DLD1 (cell line): ENCODE results near the gene MYH7B.

Source experiments
- in situ Hi-C: cut with HindIII; loops from 2 replicates; pipeline ENCODE4 v1.10.0; 2017; ENCODE audit warnings: low sequenced_read_pairs

MYH7B gene

DNA sequence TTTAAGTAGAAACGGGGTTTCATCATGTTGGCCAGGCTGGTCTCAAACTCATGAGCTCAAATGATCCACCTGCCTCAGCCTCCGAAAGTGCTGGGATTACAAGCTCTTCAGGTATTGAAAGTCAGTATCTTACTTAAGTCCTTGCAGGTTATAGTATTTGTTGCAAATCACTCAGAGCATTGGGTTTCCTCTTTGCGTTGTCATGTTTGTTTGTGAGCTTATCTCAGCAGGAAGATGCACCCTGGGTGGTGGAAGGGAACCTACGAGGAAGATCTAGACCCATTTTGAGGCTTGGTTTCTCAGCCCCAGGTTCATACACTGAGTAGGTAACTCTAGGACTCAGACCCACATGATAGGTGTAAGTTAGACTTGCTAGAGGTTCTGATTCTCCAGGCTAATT lies 18.6 kb downstream of the MYH7B start:
- in situ Hi-C loops: no loop called here

DNA sequence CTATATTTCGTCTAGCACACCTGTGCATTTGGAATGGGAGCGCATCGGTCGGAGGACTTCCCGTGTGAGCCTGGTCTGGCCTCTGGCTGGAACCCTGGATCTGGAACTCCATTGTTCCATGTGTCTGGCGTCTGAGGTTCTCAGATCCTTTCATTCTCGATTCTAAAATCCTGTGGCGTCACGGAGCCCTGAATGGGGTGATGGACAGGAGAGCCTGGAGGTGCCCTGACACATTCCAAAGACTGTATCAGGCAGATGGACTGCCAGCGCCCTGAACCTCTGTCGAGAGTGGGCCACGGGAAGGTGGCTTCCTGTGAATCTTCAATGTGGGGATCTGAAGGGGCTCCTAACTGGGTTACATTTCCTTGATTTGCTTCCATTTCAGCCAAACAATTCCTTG lies 20.6 kb downstream of the MYH7B start:
- in situ Hi-C loops: no loop called here

DNA sequence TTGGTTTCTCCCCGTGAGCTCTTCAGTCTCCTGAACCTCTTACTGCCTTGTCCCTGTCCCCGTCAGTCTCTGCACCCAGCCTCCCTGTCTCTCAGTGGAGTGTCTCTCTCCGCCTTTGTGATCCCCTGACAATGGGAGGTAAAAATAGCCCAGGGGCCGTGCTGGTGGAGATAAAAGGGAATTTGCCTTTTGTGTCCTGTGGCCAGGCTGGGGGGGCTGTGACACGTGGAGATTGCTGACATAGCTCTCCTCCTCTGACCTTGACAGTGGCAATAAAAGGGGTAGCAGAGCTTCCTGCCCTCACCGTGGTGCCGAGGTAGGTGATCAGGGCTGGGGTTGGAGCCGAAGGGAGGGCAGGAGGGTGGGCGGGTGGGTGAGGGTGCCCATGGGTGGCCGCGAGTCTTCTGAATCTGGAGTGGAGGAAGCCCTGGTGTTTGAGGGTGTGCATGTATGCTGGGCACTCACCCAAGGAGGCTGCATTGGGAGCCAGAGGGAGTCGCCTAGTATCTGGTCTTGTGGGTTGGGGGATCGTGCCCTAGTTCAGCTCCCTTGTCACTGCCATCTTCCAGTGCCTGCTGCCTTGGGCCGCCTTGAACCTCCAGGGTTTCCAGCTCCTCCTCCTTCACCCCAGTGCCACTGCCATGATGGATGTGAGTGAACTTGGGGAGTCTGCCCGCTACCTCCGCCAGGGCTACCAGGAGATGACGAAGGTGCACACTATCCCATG lies 21.9 kb downstream of the MYH7B start:
- in situ Hi-C loops: no loop called here

DNA sequence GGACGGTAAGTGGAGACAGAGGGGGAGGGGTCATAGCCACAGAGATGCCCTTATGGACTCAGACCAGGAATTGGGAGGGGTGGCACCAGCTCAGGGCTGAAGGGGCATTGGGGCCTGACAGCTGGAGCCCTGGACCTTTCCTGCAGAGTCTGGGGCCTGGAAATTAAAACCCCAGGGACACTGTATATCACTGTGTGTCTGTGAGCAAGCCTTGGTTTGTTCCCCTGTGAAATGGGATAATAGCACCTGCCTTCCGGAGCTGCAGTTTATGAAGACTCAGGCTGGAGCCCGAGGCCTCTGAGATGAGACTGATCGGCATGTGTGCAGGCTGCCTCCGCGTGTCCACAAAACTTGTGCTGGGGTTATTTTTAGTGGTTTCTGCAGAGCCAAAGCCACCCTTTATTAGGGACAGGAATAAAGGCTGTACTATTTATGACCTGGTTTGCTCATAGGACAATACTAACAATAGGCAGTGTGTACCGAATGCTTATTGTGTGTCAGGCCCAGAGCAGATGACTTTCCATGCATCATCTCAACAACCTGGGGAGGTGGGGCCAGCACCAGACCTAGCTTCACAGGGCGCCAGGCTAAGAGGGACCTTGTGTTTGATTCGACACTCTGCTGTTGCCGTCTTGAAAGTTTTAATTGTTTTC lies 22.6 kb downstream of the MYH7B start:
- in situ Hi-C loops: no loop called here

DNA sequence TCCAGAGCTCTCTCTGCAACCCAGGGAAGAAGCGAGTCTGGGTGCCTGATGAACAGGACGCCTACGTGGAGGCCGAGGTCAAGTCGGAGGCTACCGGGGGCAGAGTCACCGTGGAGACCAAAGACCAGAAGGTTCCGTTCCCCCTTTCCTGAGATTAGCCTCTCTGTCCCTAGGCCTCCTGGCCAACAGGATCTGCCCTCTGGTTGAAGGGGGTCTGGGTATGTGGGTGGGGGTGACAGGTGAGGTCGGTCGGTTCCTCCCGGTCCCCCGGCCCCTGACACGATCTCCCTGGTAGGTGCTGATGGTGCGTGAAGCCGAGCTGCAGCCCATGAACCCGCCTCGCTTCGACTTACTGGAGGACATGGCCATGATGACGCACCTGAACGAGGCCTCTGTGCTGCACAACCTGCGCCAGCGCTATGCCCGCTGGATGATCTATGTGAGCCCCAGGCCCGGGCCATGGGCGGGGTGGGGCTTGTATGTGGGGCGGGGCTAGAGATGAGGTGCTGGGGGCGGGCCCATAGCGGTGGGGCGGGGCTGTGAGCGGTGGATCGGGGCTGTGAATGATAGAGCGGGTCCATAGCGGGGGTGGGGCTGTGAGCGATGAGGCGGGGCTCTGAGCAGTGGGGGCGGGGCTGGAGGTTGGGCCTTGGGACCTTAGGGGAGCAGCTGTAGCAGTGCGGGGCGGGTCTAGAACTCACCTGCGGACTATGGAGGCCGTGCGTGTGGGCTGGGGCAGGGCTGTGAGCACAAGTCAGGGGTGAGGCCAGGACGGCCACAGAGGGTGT lies 23.9 kb downstream of the MYH7B start:
- in situ Hi-C loops: no loop called here

DNA sequence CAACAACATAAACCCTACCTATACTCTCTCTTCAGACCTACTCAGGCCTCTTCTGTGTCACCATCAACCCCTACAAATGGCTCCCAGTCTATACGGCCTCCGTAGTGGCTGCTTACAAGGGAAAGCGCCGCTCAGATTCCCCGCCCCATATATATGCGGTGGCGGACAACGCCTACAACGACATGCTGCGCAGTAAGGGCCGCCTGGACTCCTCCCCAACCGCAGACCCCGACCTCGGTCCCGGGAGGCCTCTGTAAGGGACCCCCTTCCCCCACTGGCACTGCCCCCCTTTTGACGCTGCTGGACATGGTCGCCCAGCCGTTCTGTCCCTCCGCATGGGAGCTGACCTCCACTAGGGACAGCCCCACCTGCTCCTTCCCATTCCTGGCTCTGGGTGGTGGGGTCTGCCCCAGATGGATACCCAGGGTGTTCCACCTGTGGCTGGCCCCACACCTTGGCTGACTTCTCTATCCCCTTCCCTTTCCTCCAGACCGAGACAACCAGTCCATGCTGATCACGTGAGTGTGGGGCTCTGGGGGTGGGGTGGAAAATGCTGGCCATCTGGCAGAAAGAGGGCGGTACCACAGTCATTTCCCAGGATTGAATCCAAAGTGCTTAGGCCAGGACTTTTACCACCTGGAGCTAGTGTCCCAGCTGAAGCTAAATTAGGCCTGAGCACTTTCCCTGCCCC lies 25.0 kb downstream of the MYH7B start:
- in situ Hi-C loops: no loop called here

DNA sequence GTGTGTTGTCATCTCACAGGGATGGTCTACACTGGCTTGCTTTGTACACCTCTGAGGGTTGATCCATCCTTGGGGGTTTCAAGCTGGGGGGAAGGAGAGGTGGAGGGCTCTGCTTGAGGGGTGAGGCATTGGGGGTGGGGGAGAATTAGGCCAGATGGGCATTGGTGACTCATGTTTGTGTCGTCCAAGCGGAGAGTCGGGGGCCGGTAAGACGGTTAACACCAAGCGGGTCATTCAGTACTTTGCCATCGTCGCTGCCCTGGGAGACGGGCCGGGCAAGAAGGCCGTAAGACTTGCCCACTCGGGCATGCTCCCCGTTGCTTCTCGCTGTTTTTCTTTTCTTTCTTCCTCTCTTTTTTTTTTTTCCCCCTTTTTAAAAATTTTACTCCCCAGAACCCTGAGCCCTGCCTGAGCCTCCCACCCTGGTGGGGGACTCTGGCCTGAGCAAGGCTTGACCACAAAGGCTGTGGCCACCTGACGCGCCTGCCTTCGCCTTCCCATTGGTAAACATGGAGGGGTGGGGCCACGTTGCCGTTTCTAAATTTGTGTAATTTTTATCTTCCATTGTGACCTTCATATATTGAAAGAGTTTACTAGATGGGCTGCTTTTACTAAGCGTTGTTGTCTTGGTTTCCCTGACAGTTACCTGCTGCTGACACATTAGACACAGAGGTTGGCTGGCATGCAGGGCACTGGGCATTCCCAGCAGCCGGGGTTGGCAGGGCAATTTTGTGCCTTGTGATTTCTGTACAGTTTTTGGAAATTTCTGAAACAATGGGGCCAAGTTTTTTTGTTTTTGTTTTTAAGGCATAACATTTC lies 26.8 kb downstream of the MYH7B start:
- in situ Hi-C loops: no loop called here

DNA sequence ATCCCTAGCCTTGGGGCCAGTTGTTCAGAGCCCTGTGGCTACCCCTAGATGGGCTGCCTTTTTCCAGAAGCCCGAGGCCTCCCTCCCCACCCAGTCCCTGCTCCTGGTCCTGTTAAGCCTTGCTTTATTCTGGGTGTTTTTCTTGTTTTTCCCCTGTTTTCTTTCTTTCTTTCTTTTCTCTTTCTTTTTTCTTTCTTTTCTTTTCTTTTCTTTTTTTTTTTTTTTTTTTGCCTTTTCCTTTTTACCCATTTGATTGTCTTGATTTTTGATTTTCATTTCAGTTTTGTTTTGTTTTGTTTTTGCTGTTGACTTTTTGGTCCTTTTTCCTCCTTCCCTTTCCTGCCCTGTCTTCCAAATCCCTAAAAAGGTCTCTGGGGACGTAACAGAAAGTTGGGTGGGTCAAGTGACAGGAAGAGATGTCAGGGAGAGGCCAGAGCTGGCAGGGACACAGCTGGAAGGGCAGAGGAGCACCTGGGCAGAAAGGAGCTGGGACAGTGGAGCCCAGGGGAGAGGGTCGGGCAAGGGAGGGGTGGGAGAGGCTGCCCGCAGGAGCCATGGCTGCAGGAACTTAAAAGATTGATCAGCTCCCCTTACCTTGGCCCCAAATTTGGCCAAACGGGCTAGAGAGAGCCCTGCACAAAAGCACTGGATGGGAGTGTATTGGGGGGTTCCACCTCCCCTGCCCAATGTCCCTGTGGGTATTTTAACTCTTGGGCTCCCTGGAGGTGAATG lies 27.6 kb downstream of the MYH7B start:
- in situ Hi-C loops: no loop called here

DNA sequence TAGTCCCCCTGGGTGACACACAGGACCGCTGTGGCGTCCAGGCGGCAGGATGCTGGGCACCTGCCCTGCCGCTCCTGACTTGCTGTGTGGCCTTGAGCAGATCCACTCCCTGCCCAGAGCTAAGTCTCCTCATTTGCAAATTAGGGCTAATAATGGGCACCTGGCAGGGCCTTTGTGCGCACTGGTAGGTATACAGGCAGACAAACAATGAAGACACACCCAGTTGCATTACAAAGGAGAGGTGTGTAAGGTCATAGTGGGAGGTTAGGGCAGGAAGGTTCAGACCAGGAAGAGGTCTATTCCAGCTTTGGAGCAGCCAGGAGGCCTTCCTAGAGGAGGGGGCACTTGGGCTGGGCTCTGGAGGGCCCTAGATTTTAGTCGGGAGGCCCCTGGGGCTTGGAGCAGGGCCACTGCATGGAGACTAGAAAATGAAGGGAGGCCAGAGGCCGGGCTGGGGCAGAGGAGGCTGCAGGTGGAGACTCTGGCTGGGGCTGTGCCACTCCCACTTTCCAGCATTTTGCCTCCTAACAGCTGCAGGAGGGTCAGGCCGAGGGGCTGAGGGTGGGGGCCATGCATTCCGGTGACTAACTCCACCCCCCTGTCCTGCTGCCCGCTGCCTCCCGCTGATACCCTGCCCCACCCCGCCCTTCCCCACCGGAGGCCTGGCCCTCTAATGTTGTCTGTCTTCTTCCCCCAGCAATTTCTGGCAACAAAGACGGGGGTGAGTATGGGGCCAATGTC lies 28.5 kb downstream of the MYH7B start:
- in situ Hi-C loops: no loop called here

DNA sequence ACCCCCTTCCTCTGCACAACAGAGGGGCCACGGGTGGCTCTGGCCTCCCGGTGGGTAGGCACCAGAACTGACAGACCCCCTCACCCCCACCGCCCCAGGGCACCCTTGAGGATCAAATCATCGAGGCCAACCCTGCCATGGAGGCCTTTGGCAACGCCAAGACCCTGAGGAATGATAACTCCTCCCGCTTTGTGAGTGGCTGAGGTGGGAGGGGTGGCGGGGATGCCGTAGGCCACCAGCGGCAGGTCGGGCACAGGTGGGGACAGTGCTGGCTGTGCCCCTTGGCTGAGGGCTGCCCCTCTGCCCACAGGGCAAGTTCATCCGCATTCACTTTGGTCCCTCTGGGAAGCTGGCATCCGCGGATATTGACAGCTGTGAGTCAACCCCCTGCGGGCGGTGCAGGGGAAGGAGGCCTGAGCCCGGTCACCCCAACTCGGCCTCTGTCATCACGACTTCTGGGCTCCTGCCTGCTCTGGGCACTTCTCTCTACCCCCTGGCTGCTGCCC lies 29.1 kb downstream of the MYH7B start:
- in situ Hi-C loops: no loop called here

DNA sequence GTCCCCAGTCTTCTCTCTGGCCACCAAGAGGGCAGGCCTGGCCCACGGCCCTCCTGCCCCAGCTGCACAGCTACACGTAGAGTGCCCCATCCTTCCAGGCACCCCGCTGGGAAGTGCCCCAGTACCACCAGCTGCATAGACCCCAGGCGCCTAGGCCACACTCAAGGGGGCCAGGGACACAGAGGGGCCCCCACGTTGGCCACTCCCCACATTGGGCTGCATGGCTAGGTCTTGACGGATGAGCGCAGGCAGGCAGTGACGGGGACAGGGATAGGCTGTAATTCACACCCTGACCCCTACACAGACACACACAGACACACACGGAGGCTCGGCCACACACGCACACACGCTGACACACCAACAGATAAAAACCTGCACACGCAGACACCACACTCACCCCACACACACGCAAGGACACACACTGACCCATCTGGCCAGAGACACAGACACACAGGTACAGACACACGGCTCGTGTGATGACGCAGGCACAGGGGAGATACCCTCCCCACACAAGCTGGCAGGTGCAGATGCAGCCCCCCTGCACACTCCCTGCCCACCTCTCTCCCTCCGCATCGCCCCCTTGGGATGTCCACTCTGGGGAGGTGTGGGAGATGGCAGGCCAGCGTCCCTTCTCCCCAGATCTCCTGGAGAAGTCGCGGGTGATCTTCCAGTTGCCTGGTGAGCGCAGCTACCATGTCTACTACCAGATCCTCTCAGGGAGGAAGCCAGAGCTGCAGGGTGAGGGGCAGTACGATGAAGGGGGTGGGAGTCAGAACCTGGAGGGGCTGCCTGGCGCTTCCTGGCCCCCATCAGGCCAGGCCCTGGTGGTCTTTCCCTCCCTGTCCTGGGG lies 30.0 kb downstream of the MYH7B start:
- in situ Hi-C loops: no loop called here

DNA sequence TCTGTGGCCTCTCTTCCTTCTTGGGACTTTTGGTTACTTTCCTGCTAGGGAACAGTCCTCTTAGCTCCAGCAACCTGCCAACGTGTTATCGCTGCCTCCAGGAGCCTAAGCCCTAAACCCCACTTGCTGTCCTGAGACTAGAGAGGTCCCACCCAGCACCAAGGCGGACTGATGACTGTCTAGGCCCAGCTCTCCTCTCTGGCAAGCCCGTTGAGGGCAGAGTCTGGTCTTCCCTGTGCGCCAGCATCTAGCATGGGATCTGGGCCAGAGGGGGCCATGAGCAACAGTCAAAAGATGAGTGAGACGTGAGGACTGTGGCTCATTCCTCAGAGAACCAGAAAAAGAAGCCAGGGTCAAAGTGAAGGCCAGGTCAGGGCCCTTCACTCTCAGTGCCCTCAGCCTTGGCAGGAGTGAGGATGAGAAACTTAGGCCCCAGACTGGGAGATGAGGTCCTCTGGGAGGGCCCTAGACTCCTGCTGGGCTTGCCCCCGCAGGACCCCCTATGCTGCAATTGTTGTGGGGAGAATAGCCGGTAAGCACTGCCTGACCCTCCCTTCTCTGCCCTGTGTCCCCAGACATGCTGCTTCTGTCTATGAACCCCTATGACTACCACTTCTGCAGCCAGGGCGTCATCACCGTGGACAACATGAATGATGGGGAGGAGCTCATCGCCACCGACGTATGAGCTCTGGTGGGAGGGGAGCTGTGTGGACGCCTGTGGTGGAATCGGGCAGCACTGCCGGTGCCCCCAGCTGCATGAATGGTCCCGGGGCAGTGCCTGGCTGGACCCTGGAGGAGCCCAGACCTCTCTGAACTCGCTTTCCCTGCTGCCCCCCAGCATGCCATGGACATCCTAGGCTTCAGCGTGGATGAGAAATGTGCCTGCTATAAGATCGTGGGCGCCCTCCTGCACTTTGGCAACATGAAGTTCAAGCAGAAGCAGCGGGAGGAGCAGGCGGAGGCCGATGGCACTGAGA lies 30.9 kb downstream of the MYH7B start:
- in situ Hi-C loops: no loop called here

DNA sequence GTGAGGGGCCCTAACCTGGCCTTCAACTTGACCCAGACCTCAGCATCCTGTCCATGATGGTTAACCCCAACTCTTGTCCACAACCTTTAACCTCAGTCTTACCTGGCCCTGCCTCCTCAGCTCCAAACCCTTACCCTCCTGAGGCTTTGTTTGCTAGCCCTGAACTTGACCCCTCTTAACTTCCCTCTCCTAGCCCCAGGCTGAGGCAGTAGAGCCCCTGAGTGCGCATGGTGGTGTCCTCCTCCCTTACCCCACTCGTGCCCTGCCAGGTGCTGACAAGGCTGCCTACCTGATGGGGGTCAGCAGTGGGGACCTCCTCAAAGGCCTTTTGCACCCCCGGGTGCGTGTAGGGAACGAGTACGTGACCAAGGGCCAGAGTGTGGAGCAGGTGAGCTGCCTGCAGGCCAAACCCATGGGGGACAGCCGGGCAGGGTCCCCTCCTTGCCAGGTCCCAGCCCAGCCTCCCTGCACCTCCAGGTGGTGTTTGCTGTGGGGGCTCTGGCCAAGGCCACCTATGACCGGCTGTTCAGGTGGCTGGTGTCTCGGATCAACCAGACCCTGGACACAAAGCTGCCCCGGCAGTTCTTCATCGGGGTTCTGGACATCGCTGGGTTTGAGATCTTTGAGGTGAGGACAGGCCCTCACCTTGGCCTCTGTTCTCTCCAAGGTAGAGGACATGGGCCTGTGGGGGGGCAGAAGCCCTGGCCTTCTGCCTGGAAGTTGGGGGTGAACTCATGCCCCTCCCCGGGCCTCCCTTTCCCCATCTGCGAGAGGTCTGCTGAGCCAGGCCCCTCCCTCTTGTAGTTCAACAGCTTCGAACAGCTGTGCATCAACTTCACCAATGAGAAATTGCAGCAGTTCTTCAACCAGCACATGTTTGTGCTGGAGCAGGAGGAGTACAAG lies 31.9 kb downstream of the MYH7B start:
- in situ Hi-C loops: no loop called here

DNA sequence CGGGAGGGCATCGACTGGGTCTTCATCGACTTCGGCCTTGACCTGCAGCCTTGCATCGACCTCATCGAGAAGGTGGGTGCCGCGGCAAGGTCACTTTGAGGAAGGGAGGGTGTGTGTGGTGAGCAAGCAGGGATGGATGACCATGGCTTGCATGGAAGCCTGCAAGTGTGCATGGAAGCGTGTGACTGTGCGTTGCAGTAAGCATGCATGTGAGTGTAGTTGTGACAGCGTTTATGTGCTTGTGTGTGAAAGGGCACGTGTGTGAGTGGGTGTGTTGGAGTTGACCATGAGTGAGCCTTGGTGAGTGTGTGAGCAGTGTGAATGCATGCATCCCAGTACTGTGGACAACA lies 32.5 kb downstream of the MYH7B start:
- in situ Hi-C loops: no loop called here

DNA sequence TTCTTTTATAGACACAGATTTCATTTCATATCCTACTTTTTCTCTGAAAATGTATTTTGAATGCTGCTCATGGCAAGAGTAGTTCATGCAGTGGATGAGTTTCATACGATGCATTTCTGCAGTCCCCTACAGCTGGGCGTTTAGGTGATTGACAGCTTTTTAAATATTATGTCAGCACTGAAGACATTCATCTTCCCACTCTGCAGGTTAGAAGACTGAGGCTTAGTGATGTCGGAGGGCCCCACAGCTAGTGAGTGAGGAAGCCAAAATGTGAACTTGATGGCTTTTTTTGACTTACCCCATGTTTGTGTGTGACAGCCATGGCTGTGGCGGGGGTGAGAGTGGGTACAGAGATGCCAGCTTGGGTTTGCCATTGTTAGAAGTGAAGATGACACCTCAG lies 33.5 kb downstream of the MYH7B start:
- in situ Hi-C loops: no loop called here

DNA sequence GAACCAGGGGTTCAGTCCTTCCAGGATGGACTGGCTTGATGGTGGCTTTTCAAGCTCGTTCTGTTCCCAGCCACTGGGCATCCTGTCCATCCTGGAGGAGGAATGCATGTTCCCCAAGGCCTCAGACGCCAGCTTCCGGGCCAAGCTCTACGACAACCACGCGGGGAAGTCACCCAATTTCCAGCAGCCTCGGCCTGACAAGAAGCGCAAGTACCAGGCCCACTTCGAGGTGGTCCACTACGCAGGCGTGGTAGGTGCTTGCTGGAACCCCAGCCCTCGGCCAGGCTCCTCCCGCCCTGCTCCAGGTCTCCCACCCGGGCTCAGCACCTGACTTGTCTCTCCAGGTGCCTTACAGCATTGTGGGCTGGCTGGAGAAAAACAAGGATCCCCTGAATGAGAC lies 34.0 kb downstream of the MYH7B start:
- in situ Hi-C loops: no loop called here
